Measurements from ENCODE around the gene RTKN2.
A peak's percentile ranks its signal among the peaks of the same experiment; 100 is the strongest.

Gene RTKN2

GRCh38 chr10:62182171-62182570 lies 86.5 kb downstream of the RTKN2 start:
- Mint-ChIP-seq H3K4me1 (peaks cover 49% of the 10 kb centered on the region), H3K36me3 (peaks cover 6% of the 10 kb centered on the region), H3K9me3 (peaks cover 4% of the 10 kb centered on the region), H3K4me3 (no peak overlapping the region), H3K27ac (peak overlapping the region; percentile 39)
- no peak for DNase-seq (ENCODE audit: low spot score in 2 of 2)
- ATAC-seq = no peak

DNA sequence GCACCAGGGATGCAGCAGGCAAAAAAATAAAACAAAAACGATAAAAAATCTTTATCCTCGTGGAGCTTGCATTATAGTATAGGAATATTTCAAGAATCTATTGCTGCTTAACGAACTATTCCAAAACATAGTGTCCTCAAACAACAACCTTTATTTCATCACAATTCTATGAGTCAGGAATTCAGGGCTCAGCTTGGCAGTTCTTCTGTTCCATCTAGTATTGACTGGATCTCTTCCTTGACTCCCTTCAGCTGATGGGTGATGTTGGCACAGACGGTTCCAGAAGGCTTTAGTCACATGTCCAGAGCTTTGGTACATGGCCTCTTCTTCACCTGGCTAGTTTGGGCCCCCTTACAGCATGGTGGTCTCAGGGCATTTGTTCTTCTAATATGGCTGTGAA lies 88.0 kb downstream of the RTKN2 start:
- ATAC-seq = no peak
- no peak for DNase-seq (ENCODE audit: low spot score in 2 of 2)
- peaks cover 41% of the 10 kb centered on the region for H3K4me1 Mint-ChIP-seq
- H3K9me3 Mint-ChIP-seq = peaks cover 4% of the 10 kb centered on the region
- H3K27ac Mint-ChIP-seq = peak overlapping the region; percentile 39
- no peak overlapping the region for H3K4me3 Mint-ChIP-seq
- H3K36me3 Mint-ChIP-seq = peaks cover 6% of the 10 kb centered on the region

DNA sequence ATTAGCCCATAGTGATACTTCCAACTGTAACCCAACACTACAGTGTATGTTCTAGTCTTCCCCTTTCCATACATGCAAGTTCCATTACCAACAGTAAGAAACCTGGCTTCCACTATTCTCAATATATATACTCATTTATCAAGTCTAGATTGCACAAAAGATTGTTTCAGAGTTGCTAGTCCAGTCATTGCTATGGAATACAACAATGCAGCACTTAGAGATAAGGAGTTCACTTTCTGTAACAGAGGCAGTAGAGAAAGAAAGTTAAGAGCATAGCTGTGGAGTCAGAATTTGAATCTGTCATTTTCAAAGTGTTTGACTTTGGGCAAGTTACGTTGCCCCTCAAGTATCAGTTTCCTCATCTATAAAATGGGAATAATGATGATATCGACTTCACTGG lies 90.1 kb downstream of the RTKN2 start:
- H3K9me3 Mint-ChIP-seq = peaks cover 4% of the 10 kb centered on the region
- no peaks in the 10 kb centered on the region for H3K36me3 Mint-ChIP-seq
- H3K27ac Mint-ChIP-seq = no peak overlapping the region
- no peak for ATAC-seq
- peaks cover 22% of the 10 kb centered on the region for H3K4me1 Mint-ChIP-seq
- H3K4me3 Mint-ChIP-seq = no peak overlapping the region
- no peak for DNase-seq (ENCODE audit: low spot score in 2 of 2)

- Mint-ChIP-seq H3K4me3 (no peak overlapping the region), H3K36me3 (no peaks in the 10 kb centered on the region), H3K9me3 (peaks cover 14% of the 10 kb centered on the region), H3K27ac (no peak overlapping the region), H3K4me1 (peaks cover 13% of the 10 kb centered on the region)
- no peak for DNase-seq (ENCODE audit: low spot score in 2 of 2)
- no peak for ATAC-seq
Measured at GRCh38 chr10:62177111-62177510, 91.5 kb downstream of the RTKN2 start.

DNA sequence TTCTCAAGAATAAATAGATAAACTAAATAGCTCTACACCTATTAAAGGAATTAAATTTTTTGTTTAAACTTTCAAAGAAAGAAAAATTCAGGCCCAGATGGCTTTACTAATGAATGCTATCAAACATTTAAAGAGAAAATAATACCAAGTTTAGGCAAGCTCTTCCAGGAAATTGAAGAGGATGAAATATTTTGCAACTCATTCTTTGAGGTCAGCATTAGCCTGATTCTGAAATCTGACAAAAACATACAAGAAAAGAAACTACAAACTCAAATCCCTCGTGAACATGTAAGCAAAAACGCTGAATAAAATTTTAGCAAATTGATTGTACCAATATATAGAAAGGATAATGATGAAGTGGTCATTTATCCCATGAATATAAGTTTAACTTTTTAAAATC lies 93.4 kb downstream of the RTKN2 start:
- no peak for ATAC-seq
- Mint-ChIP-seq H3K27ac (no peak overlapping the region), H3K9me3 (peaks cover 10% of the 10 kb centered on the region), H3K4me1 (no peaks in the 10 kb centered on the region), H3K4me3 (no peak overlapping the region), H3K36me3 (no peaks in the 10 kb centered on the region)
- no peak for DNase-seq (ENCODE audit: low spot score in 2 of 2)

DNA sequence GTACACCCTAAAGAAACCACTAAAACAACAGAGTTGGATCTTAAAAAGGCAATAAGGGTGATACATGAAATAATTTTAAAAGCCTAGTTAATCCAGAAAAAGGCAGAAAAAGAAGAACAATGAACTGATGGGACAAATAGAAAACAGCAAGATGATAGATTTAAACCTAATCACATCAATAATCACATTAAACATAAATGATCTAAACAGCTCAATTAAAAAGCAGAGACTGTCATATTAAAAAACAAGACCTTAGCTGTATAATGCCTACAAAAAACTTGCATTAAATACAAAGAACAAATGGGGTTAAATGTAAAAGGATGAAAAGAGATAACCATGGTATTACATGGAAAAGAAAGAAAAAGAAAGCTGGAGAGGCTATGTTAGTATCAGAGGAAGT lies 96.2 kb downstream of the RTKN2 start:
- H3K27ac Mint-ChIP-seq = no peak overlapping the region
- no peaks in the 10 kb centered on the region for H3K4me1 Mint-ChIP-seq
- H3K36me3 Mint-ChIP-seq = no peaks in the 10 kb centered on the region

GRCh38 chr10:62171791-62172190 lies 96.9 kb downstream of the RTKN2 start:
- no peak overlapping the region for H3K27ac Mint-ChIP-seq
- H3K36me3 Mint-ChIP-seq = no peaks in the 10 kb centered on the region
- no peaks in the 10 kb centered on the region for H3K4me1 Mint-ChIP-seq
- DNase-seq (ENCODE audit: low spot score in 2 of 2) (no peak), ATAC-seq (no peak)
- peaks cover 10% of the 10 kb centered on the region for H3K9me3 Mint-ChIP-seq
- H3K4me3 Mint-ChIP-seq = no peak overlapping the region

More for the DNA sequence above, 96.2 kb downstream of the RTKN2 start:
- no peak overlapping the region for H3K4me3 Mint-ChIP-seq
- H3K9me3 Mint-ChIP-seq = peaks cover 10% of the 10 kb centered on the region
- DNase-seq (ENCODE audit: low spot score in 2 of 2) (no peak), ATAC-seq (no peak)

GRCh38 chr10:62170732-62171131 lies 97.9 kb downstream of the RTKN2 start:
- no peaks in the 10 kb centered on the region for H3K36me3 Mint-ChIP-seq
- no peak for DNase-seq (ENCODE audit: low spot score in 2 of 2)
- no peaks in the 10 kb centered on the region for H3K4me1 Mint-ChIP-seq
- no peak for ATAC-seq
- H3K27ac Mint-ChIP-seq = no peak overlapping the region
- H3K9me3 Mint-ChIP-seq = peaks cover 10% of the 10 kb centered on the region
- no peak overlapping the region for H3K4me3 Mint-ChIP-seq

DNA sequence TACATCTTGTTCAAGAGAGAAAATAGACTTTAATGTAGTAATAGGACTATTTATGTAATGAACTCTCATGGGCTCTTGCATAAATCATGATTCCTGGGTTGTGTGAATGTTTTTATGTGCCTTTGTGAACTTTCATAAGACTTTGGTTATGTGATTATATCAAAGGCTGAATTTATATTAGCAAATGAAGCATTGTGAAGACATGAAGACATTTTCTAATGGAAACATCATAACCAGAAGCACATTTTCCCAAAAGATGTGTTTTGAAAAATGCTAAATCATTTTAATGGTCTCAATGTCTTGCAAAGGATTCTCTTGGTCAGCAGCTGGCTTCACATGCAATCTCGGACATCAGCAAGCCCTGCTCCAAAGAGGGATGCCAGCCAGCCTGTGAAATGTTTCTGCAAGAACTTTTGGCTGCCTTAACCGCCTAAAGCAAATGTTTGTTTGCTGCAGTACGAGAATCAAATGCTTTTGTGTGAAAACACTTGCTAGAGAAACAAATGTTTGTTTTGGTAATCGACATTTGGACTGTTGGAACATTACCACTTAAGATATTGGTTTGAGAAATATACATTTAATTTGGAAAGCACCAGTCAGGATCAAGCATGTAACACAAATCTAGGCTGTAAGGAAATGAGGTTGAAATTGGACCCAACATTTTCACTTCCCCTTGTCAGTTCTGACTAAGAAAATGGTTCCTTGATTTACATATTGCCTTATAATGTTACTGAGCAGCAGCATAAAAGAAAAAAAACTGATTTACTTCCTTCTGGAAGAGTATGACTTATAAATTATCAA lies 102.1 kb downstream of the RTKN2 start:
- no peak for DNase-seq (ENCODE audit: low spot score in 2 of 2)

DNA sequence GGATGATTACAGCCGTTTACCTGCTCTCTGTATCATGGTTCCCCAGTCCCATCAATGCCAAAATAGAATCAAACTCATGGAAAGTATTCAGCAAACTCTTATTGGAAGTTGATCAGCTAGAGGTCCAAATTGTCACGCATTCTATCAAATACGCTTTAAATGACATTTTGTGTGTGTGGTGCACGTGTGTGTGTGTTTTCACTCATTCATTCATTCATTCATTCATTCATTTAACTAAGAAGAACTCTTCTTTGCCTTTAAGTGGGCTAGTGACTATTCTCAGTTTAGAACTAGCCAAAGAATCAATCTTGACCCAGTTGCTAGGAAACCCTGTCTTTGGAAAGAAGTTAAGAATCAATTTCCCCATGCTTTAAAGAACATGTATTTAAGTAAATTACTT lies 102.8 kb downstream of the RTKN2 start:
- no peaks in the 10 kb centered on the region for H3K9me3 Mint-ChIP-seq
- H3K27ac Mint-ChIP-seq = no peak overlapping the region

More for the DNA sequence above, 102.1 kb downstream of the RTKN2 start:
- Mint-ChIP-seq H3K9me3 (no peaks in the 10 kb centered on the region), H3K4me3 (no peak overlapping the region), H3K27ac (no peak overlapping the region), H3K4me1 (no peaks in the 10 kb centered on the region), H3K36me3 (no peaks in the 10 kb centered on the region)
- no peak for ATAC-seq

DNA sequence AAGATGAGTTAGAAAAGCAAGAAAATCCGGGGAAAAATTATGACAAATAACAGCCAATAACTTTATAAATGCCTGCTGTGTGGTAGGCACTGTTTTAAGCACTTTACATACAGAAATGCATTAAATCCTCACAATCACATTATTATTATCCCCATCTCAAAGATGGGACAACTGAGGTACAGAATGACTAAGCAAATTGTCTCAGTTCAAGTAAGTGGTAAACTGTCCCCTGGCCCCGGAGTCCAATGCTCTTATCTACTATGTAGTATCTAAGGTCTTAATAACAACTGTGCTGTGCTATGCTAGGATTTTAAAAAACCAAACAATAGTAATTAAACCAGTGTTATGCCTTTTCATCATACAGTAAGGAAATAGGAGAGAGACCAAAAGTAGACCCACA lies 105.6 kb downstream of the RTKN2 start:
- no peak for ATAC-seq

More for the DNA sequence above, 102.8 kb downstream of the RTKN2 start:
- H3K4me1 Mint-ChIP-seq = no peaks in the 10 kb centered on the region
- ATAC-seq = no peak
- no peaks in the 10 kb centered on the region for H3K36me3 Mint-ChIP-seq
- H3K4me3 Mint-ChIP-seq = no peak overlapping the region
- no peak for DNase-seq (ENCODE audit: low spot score in 2 of 2)

GRCh38 chr10:62162261-62162981 lies 106.2 kb downstream of the RTKN2 start:
- Mint-ChIP-seq H3K36me3 (no peaks in the 10 kb centered on the region), H3K4me1 (no peaks in the 10 kb centered on the region), H3K4me3 (no peak overlapping the region), H3K27ac (no peak overlapping the region), H3K9me3 (no peaks in the 10 kb centered on the region)
- DNase-seq (ENCODE audit: low spot score in 2 of 2) (no peak), ATAC-seq (no peak)

More for the DNA sequence above, 105.6 kb downstream of the RTKN2 start:
- Mint-ChIP-seq H3K4me1 (no peaks in the 10 kb centered on the region), H3K27ac (no peak overlapping the region), H3K9me3 (no peaks in the 10 kb centered on the region), H3K36me3 (no peaks in the 10 kb centered on the region), H3K4me3 (no peak overlapping the region)
- no peak for DNase-seq (ENCODE audit: low spot score in 2 of 2)

GRCh38 chr10:62159351-62159750 lies 109.3 kb downstream of the RTKN2 start:
- Mint-ChIP-seq H3K36me3 (no peaks in the 10 kb centered on the region), H3K27ac (no peak overlapping the region), H3K4me3 (no peak overlapping the region), H3K9me3 (no peaks in the 10 kb centered on the region), H3K4me1 (no peaks in the 10 kb centered on the region)
- DNase-seq (ENCODE audit: low spot score in 2 of 2) (no peak), ATAC-seq (no peak)

GRCh38 chr10:62157601-62158000 lies 111.0 kb downstream of the RTKN2 start:
- no peaks in the 10 kb centered on the region for H3K36me3 Mint-ChIP-seq
- H3K9me3 Mint-ChIP-seq = no peaks in the 10 kb centered on the region
- DNase-seq (ENCODE audit: low spot score in 2 of 2) (no peak), ATAC-seq (no peak)
- H3K27ac Mint-ChIP-seq = no peak overlapping the region
- H3K4me1 Mint-ChIP-seq = no peaks in the 10 kb centered on the region
- no peak overlapping the region for H3K4me3 Mint-ChIP-seq

DNA sequence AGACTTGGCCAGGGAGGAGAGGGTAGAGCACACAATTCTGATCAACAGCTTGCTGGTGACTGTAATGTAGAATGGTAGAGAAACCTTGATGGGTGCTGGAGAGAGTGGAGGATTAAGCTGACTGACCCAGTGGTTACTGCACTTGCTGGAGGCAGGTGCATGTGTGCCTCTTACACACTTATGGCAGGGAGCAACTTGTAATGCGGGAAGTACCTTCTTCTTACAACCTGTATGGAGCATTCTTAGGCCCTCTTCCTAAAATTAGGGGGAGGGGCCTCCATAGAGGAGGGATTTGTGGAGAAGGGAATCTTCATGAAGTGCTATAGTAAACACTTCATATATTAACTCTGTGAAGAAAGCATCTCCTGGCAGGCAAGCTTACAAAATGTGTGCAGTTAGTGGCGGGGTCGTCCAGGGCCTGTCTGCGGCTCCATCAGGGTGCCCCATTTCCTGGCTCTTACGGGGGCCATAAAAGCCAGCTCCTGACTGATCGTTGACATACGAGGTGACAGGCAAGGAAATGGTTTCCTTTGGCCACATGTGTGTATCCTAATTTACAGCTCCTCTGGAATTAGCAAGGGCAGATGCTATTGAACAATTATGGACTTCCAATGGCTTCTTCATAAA lies 113.5 kb downstream of the RTKN2 start:
- peak overlapping the region; percentile 30 for H3K27ac Mint-ChIP-seq
- H3K36me3 Mint-ChIP-seq = no peaks in the 10 kb centered on the region
- DNase-seq (ENCODE audit: low spot score in 2 of 2) (no peak), ATAC-seq (no peak)
- H3K4me3 Mint-ChIP-seq = no peak overlapping the region
- H3K4me1 Mint-ChIP-seq = no peaks in the 10 kb centered on the region
- no peaks in the 10 kb centered on the region for H3K9me3 Mint-ChIP-seq

GRCh38 chr10:62154231-62154630 lies 114.4 kb downstream of the RTKN2 start:
- Mint-ChIP-seq H3K4me3 (no peak overlapping the region), H3K36me3 (no peaks in the 10 kb centered on the region), H3K4me1 (no peaks in the 10 kb centered on the region), H3K27ac (peak overlapping the region; percentile 30), H3K9me3 (no peaks in the 10 kb centered on the region)
- ATAC-seq (no peak), DNase-seq (ENCODE audit: low spot score in 2 of 2) (no peak)

Data from stimulated activated effector memory CD8-positive, alpha-beta T cell treated with anti-CD3 and anti-CD28 coated beads, Interleukin-12 subunit alpha, Interleukin-12 subunit beta, amount 100 ng/mL, for 72 hours (primary cell).